SK-N-SH (cell line): ENCODE measurements around the gene TIMM17B.

Source experiments
- CTCF ChIP-seq: fragments of 200-600 bp; sonication (generic); IDR thresholded peaks from 2 replicates; pipeline ENCODE4 v1.6.1; 2017; ENCODE audit warnings: antibody characterized with exemption, mild to moderate bottlenecking, moderate library complexity
- ELF1 ChIP-seq: IDR thresholded peaks from 2 replicates; pipeline ENCODE4 v1.4.0; 2012
- EP300 ChIP-seq, 2 experiments: IDR thresholded peaks; 2 replicates each; pipeline versions ENCODE4 v1.4.0 to v1.6.1; 2012; ENCODE audit warnings: borderline replicate concordance in 1 of 2, low read depth in 1 of 2, low read length in 1 of 2
- FOXM1 ChIP-seq: IDR thresholded peaks from 2 replicates; pipeline ENCODE4 v1.4.0; 2012; ENCODE audit warnings: low read depth, mild to moderate bottlenecking
- JUND ChIP-seq: IDR thresholded peaks from 2 replicates; pipeline ENCODE4 v1.4.0; 2012
- PBX3 ChIP-seq: IDR thresholded peaks from 2 replicates; pipeline ENCODE4; 2012
- POLR2AphosphoS5 ChIP-seq: IDR thresholded peaks from 2 replicates; pipeline ENCODE4 v1.6.1; 2012; ENCODE audit warnings: low read depth, low read length
- RCOR1 ChIP-seq: fragments of 150-350 bp; IDR thresholded peaks from 2 replicates; pipeline ENCODE4 v1.6.1; 2017; ENCODE audit warnings: antibody characterized with exemption, low read length
- RXRA ChIP-seq: IDR thresholded peaks from 2 replicates; pipeline ENCODE4 v1.4.0; 2012; ENCODE audit warnings: low read depth, mild to moderate bottlenecking, borderline replicate concordance
- TCF12 ChIP-seq: IDR thresholded peaks from 2 replicates; pipeline ENCODE4 v1.4.0; 2012
- USF2 ChIP-seq: fragments of 150-350 bp; IDR thresholded peaks from 2 replicates; pipeline ENCODE4 v1.6.1; 2017; ENCODE audit warnings: antibody characterized with exemption, low read length, low read depth, borderline replicate concordance
- YY1 ChIP-seq: IDR thresholded peaks from 2 replicates; pipeline ENCODE4 v1.4.0; 2012; ENCODE audit warnings: low read depth, mild to moderate bottlenecking

- TF ChIP-seq POLR2AphosphoS5 (no peak), RXRA (no peak), CTCF (no peak), USF2 (no peak), ELF1 (no peak), EP300 (IDR thresholded peaks at IDR 0.05; ENCODE audit: borderline replicate concordance in 1 of 2, low read depth in 1 of 2, low read length in 1 of 2) (no peak), YY1 (no peak), TCF12 (no peak), JUND (no peak), FOXM1 (no peak), RCOR1 (no peak), PBX3 (no peak)
Observed at GRCh38 chrX:48920718-48921104, 23.1 kb upstream of the TIMM17B start.
